OCI-LY7 (cell line): ENCODE measurements around the gene TNFRSF25. TPM values are rescaled to one million over a fixed set of nuclear protein-coding genes. Genes with fewer than 3 reads are reported as not detected.

Experiments
- BruUV-seq: library from RNA; stranded (reverse); fragments of 400-500 nt; replicated peaks from 2 replicates; lab custom pipeline; 2021; lab: Mats Ljungman, UMichigan
- CTCF ChIA-PET: fragments of 300-600 bp; sonication (Branson Sonifier 250); formaldehyde crosslinking; loops from one replicate; lab custom pipeline; 2022; ENCODE audit warnings: antibody characterized with exemption; ENCODE audit not compliant: unreplicated experiment; lab: Charles Lee
- POLR2A ChIA-PET: fragments of 300-600 bp; sonication (Branson Sonifier 250); formaldehyde crosslinking; loops from one replicate; lab custom pipeline; 2022; ENCODE audit warnings: antibody characterized with exemption; lab: Charles Lee
- DNase-seq: peaks from one replicate; pipeline ENCODE4 v3.0.0-alpha.2; 2015; ENCODE audit warnings: low spot score
- H2AFZ ChIP-seq: fragments of 200-600 bp; sonication (generic), shearing (Covaris generic); 2 replicates; pipeline ENCODE4 v1.6.1; 2014; ENCODE audit warnings: mild to moderate bottlenecking, antibody characterized with exemption, low read length, moderate library complexity
- H3K27ac ChIP-seq: fragments of 200-600 bp; sonication (generic); 2 replicates; pipeline ENCODE4 v1.5.1; 2014; ENCODE audit warnings: mixed run types, low read depth, mild to moderate bottlenecking, moderate library complexity, low read length, inconsistent platforms; ENCODE audit not compliant: poor library complexity, severe bottlenecking
- H3K36me3 ChIP-seq: fragments of 200-600 bp; sonication (generic); 2 replicates; pipeline ENCODE4 v1.6.1; 2014; ENCODE audit warnings: mild to moderate bottlenecking, antibody characterized with exemption, low read length, moderate library complexity, mixed read lengths; ENCODE audit not compliant: insufficient read depth
- H3K4me1 ChIP-seq: fragments of 200-600 bp; sonication (generic); 2 replicates; pipeline ENCODE4 v1.5.1; 2014; ENCODE audit warnings: mild to moderate bottlenecking, low read length; ENCODE audit not compliant: insufficient read depth, poor library complexity, severe bottlenecking
- H3K4me2 ChIP-seq: fragments of 200-600 bp; sonication (generic); 2 replicates; pipeline ENCODE4 v1.6.1; 2014; ENCODE audit warnings: mild to moderate bottlenecking, low read length
- H3K4me3 ChIP-seq: fragments of 200-600 bp; sonication (generic); 2 replicates; pipeline ENCODE4 v1.5.1; 2014; ENCODE audit warnings: mild to moderate bottlenecking, low read depth, low read length; ENCODE audit not compliant: poor library complexity, severe bottlenecking
- H3K79me2 ChIP-seq: fragments of 200-600 bp; sonication (generic); 2 replicates; pipeline ENCODE4 v1.6.1; 2016; ENCODE audit warnings: low read depth, mild to moderate bottlenecking, low read length, moderate library complexity, mixed read lengths; ENCODE audit not compliant: insufficient read depth
- H3K9me2 ChIP-seq: fragments of 200-600 bp; sonication (generic); 2 replicates; pipeline ENCODE4 v1.6.1; 2016; ENCODE audit warnings: mild to moderate bottlenecking, low read length, mixed read lengths; ENCODE audit not compliant: insufficient read depth
- H3K9me3 ChIP-seq: fragments of 200-600 bp; sonication (generic); 2 replicates; pipeline ENCODE4 v1.6.1; 2014; ENCODE audit warnings: mild to moderate bottlenecking, mixed run types, low read length, mixed read lengths
- H4K20me1 ChIP-seq: fragments of 200-600 bp; sonication (generic); 2 replicates; pipeline ENCODE4 v1.6.1; 2014; ENCODE audit warnings: mild to moderate bottlenecking, antibody characterized with exemption, low read length, moderate library complexity, mixed read lengths; ENCODE audit not compliant: insufficient read depth
- CTCF ChIP-seq: fragments of 200-600 bp; sonication (generic); conservative IDR thresholded peaks from 2 replicates; pipeline ENCODE4 v1.5.1; 2014; ENCODE audit warnings: mild to moderate bottlenecking, antibody characterized with exemption, low read length, moderate library complexity, mixed read lengths
- EZH2phosphoT487 ChIP-seq: fragments of 200-600 bp; sonication (generic); IDR thresholded peaks from 2 replicates; pipeline ENCODE4 v1.6.1; 2018; ENCODE audit warnings: low read depth, borderline replicate concordance, mild to moderate bottlenecking, mixed run types, antibody characterized with exemption, low read length, moderate library complexity, mixed read lengths
- intact Hi-C: fragments of 100-400 bp; cut with micrococcal nuclease; formaldehyde crosslinking; loops from one replicate; pipeline ENCODE4 v1.10.0; 2022; ENCODE audit not compliant: unreplicated experiment
- total RNA-seq, 2 experiments: library from RNA; depleted of rRNA in 1 of 2; stranded (reverse); fragments of >200 nt in 1 of 2; shearing (Covaris generic) in 1 of 2; gene quantifications; 2 replicates each; pipeline ENCODE4 v1.2.3, GENCODE V29; 2014 to 2022

Gene TNFRSF25
- total RNA-seq, 2 experiments from 2014 or later: 1.7 to 2.8 TPM

GRCh38 chr1:6511561-6512244 is 45.7 kb upstream of the TNFRSF25 start:
- Histone ChIP-seq H3K79me2 (no peaks in the 10 kb centered on the region), H3K36me3 (no peaks in the 10 kb centered on the region), H3K4me3 (no peak overlapping the region), H3K4me2 (no peak overlapping the region), H2AFZ (no peak overlapping the region), H3K9me3 (no peaks in the 10 kb centered on the region), H3K27ac (no peak overlapping the region), H4K20me1 (no peaks in the 10 kb centered on the region; the same call in 1 of the 2 replicates), H3K4me1 (no peaks in the 10 kb centered on the region), H3K9me2 (no peaks in the 10 kb centered on the region)
- no peak for TF ChIP-seq CTCF
- intact Hi-C loops: no loop called here
- ChIA-PET POLR2A (interaction anchor here (1.1 kb wide), 1 partner anchor 10 kb away, joined by 3 read pairs; no protein-coding TSS in a partner anchor), CTCF (no interaction called here)
- no TSS peak for BruUV-seq
- DNase-seq: no peak

GRCh38 chr1:6511056-6511455 is 45.1 kb upstream of the TNFRSF25 start:
- Histone ChIP-seq H3K36me3 (no peaks in the 10 kb centered on the region), H3K27ac (no peak overlapping the region), H2AFZ (no peak overlapping the region), H4K20me1 (no peaks in the 10 kb centered on the region; the same call in 1 of the 2 replicates), H3K4me1 (no peaks in the 10 kb centered on the region), H3K4me3 (no peak overlapping the region), H3K9me2 (no peaks in the 10 kb centered on the region), H3K4me2 (no peak overlapping the region), H3K9me3 (no peaks in the 10 kb centered on the region), H3K79me2 (no peaks in the 10 kb centered on the region)
- no peak for DNase-seq
- POLR2A ChIA-PET: no interaction called here
- BruUV-seq: no TSS peak
- TF ChIP-seq CTCF: no peak
- TF ChIP-seq EZH2phosphoT487: no peak
- intact Hi-C loops: no loop called here
- CTCF ChIA-PET: no interaction called here

- Histone ChIP-seq H4K20me1 (no peaks in the 10 kb centered on the region; the same call in 1 of the 2 replicates), H3K9me2 (no peaks in the 10 kb centered on the region), H3K27ac (no peak overlapping the region), H3K79me2 (no peaks in the 10 kb centered on the region), H3K9me3 (no peaks in the 10 kb centered on the region), H3K4me2 (no peak overlapping the region), H3K4me3 (no peak overlapping the region), H3K36me3 (no peaks in the 10 kb centered on the region), H2AFZ (no peak overlapping the region), H3K4me1 (no peaks in the 10 kb centered on the region)
- BruUV-seq: no TSS peak
- DNase-seq: no peak
- ChIA-PET CTCF (no interaction called here), POLR2A (no interaction called here)
- TF ChIP-seq EZH2phosphoT487: no peak
- TF ChIP-seq CTCF: no peak
- intact Hi-C loops: no loop called here
Observed at GRCh38 chr1:6510493-6510892, 44.5 kb upstream of the TNFRSF25 start.
